HepG2 (cell line): ENCODE measurements around the gene IL1A. TPM values are rescaled to one million over a fixed set of nuclear protein-coding genes. Genes with fewer than 3 reads are reported as not detected.

Source experiments
- ATAC-seq: fragments of 200-7000 bp; cut with Tn5 transposase; 3 replicates; pipeline ENCODE4 v1.9.1; 2020; ENCODE audit warnings: mild to moderate bottlenecking, moderate library complexity
- BruUV-seq: library from RNA; stranded (reverse); fragments of 400-500 nt; replicated peaks from 2 replicates; lab custom pipeline; 2021; lab: Mats Ljungman, UMichigan
- CTCF ChIA-PET: fragments of 300-600 bp; formaldehyde crosslinking; extraction: SDS; loops from one replicate; lab custom pipeline; 2021; ENCODE audit warnings: low total read pairs, inconsistent platforms, low intra/inter-chr PET ratio; lab: Yijun Ruan, JAX
- POLR2A ChIA-PET: fragments of 350-600 bp; sonication (Branson Sonifier 250); formaldehyde crosslinking; loops from one replicate; lab custom pipeline; 2020; ENCODE audit warnings: antibody characterized with exemption, inconsistent platforms; lab: Yijun Ruan, JAX
- DNase-seq: peaks from one replicate; pipeline ENCODE4 v3.0.0-alpha.2; 2015; ENCODE audit warnings: low spot score
- FAIRE-seq: peaks from 3 replicates; lab custom pipeline; 2011; peaks lifted over from hg19 to GRCh38; lab: Jason Lieb, UNC
- H2AFZ ChIP-seq: one replicate; pipeline ENCODE4 v1.6.1; 2011; ENCODE audit warnings: low read length, inconsistent platforms
- H3K27ac ChIP-seq: fragments of 300-600 bp; 3 replicates; pipeline ENCODE4 v1.8.0; 2011; ENCODE audit warnings: mixed run types, mild to moderate bottlenecking, mixed read lengths, low read length, inconsistent platforms; ENCODE audit not compliant: insufficient read depth; ENCODE audit errors: extremely low read length
- H3K27me3 ChIP-seq, 2 experiments: fragments of 200-600 bp in 1 of 2; 2 replicates in 1 of 2; 3 replicates in 1 of 2; pipeline versions ENCODE4 v1.6.0 to v1.8.0; 2011; ENCODE audit warnings: low read length in 2 of 2, mild to moderate bottlenecking in 2 of 2, moderate library complexity in 2 of 2, inconsistent platforms in 1 of 2; ENCODE audit not compliant: insufficient read depth in 2 of 2, control insufficient read depth in 1 of 2
- H3K36me3 ChIP-seq, 2 experiments: fragments of 200-600 bp in 1 of 2; replicated peaks in 1 of 2; 2 replicates in 1 of 2; 3 replicates in 1 of 2; pipeline versions ENCODE4 v1.5.1 to v1.8.0; 2011; ENCODE audit warnings: low read length in 2 of 2, inconsistent platforms in 1 of 2; ENCODE audit not compliant: insufficient read depth in 2 of 2, control insufficient read depth in 1 of 2
- H3K4me1 ChIP-seq: 2 replicates; pipeline ENCODE4 v1.5.1; 2012; ENCODE audit warnings: low read length, inconsistent platforms; ENCODE audit not compliant: insufficient read depth
- H3K4me2 ChIP-seq: 2 replicates; pipeline ENCODE4 v1.6.0; 2011; ENCODE audit warnings: low read depth, low read length, inconsistent platforms
- H3K4me3 ChIP-seq, 3 experiments: fragments of 200-600 bp in 1 of 3; sonication (generic), shearing (Covaris generic) in 1 of 3; replicated peaks in 1 of 3; 2 replicates each; pipeline ENCODE4 v1.5.1; 2011 to 2016; ENCODE audit warnings: low read length in 3 of 3, inconsistent platforms in 2 of 3, low read depth in 2 of 3, mild to moderate bottlenecking in 2 of 3, control low read depth in 1 of 3, mixed read lengths in 1 of 3; ENCODE audit not compliant: insufficient read depth in 1 of 3
- H3K79me2 ChIP-seq: one replicate; pipeline ENCODE4 v1.6.1; 2011; ENCODE audit warnings: low read length, inconsistent platforms; ENCODE audit not compliant: insufficient read depth
- H3K9ac ChIP-seq: 2 replicates; pipeline ENCODE4 v1.6.0; 2011; ENCODE audit warnings: mild to moderate bottlenecking, low read depth, low read length, inconsistent platforms; ENCODE audit not compliant: insufficient read depth
- H3K9me3 ChIP-seq: 2 replicates; pipeline ENCODE4 v1.5.1; 2012; ENCODE audit warnings: mild to moderate bottlenecking, low read length
- H4K20me1 ChIP-seq: 2 replicates; pipeline ENCODE4 v1.6.0; 2011; ENCODE audit warnings: inconsistent platforms, mild to moderate bottlenecking, low read length, moderate library complexity; ENCODE audit not compliant: insufficient read depth
- DMAP1 ChIP-seq: IDR thresholded peaks from 2 replicates; pipeline ENCODE4 v1.6.1; 2016
- E2F5 ChIP-seq: sonication (generic); formaldehyde crosslinking; conservative IDR thresholded peaks from 2 replicates; pipeline ENCODE4 v1.4.0; 2020; ENCODE audit warnings: missing genetic modification reagents
- ELK4 ChIP-seq: sonication (generic); formaldehyde crosslinking; IDR thresholded peaks from 2 replicates; pipeline ENCODE4 v1.9.0; 2021; ENCODE audit warnings: missing genetic modification reagents, borderline replicate concordance
- ETV6 ChIP-seq: sonication (generic); formaldehyde crosslinking; conservative IDR thresholded peaks from 2 replicates; pipeline ENCODE4 v1.4.0; 2020; ENCODE audit warnings: missing genetic modification reagents
- HNRNPUL1 ChIP-seq: fragments of 200-400 bp; formaldehyde crosslinking; IDR thresholded peaks from 2 replicates; pipeline ENCODE4 v1.6.1; 2017; ENCODE audit warnings: low read depth, mild to moderate bottlenecking, low read length, moderate library complexity
- JUND ChIP-seq: sonication (generic); formaldehyde crosslinking; IDR thresholded peaks from 2 replicates; pipeline ENCODE4 v1.8.0; 2022; ENCODE audit warnings: mild to moderate bottlenecking, missing genetic modification reagents
- KAT8 ChIP-seq: IDR thresholded peaks from 2 replicates; pipeline ENCODE4 v1.6.1; 2016; ENCODE audit warnings: missing genetic modification reagents, missing compliant biosample characterization
- KLF16 ChIP-seq, 2 experiments: sonication (generic) in 1 of 2; formaldehyde crosslinking in 1 of 2; IDR thresholded peaks; 2 replicates each; pipeline versions ENCODE4 v1.6.1 to v1.8.0; 2016 to 2023; ENCODE audit warnings: missing genetic modification reagents in 2 of 2, missing compliant biosample characterization in 1 of 2
- MAFG ChIP-seq: sonication (generic); formaldehyde crosslinking; IDR thresholded peaks from 2 replicates; pipeline ENCODE4 v1.5.1; 2020; ENCODE audit warnings: mild to moderate bottlenecking, missing genetic modification reagents
- MED1 ChIP-seq: sonication (generic); formaldehyde crosslinking; IDR thresholded peaks from 2 replicates; pipeline ENCODE4 v1.4.0; 2020; ENCODE audit warnings: missing genetic modification reagents
- MTF1 ChIP-seq: sonication (generic); formaldehyde crosslinking; IDR thresholded peaks from 2 replicates; pipeline ENCODE4 v1.5.0; 2020; ENCODE audit warnings: missing genetic modification reagents
- NPAS2 ChIP-seq: sonication (generic); formaldehyde crosslinking; IDR thresholded peaks from 2 replicates; pipeline ENCODE4 v1.8.0; 2022; ENCODE audit warnings: mild to moderate bottlenecking, missing genetic modification reagents, borderline replicate concordance
- SIN3A ChIP-seq: IDR thresholded peaks from 2 replicates; pipeline ENCODE4 v1.6.1; 2011; ENCODE audit warnings: low read depth, mild to moderate bottlenecking, control low read depth, low read length, borderline replicate concordance
- SRY ChIP-seq: sonication (generic); formaldehyde crosslinking; IDR thresholded peaks from 2 replicates; pipeline ENCODE4 v1.8.0; 2022; ENCODE audit warnings: mild to moderate bottlenecking, missing genetic modification reagents
- TRIM24 ChIP-seq: sonication (generic); formaldehyde crosslinking; IDR thresholded peaks from 2 replicates; pipeline ENCODE4 v1.8.0; 2022; ENCODE audit warnings: mild to moderate bottlenecking, missing genetic modification reagents
- ZFP37 ChIP-seq: sonication (generic); formaldehyde crosslinking; IDR thresholded peaks from 2 replicates; pipeline ENCODE4 v1.4.0; 2020; ENCODE audit warnings: missing genetic modification reagents, borderline replicate concordance
- ZNF362 ChIP-seq: sonication (generic); formaldehyde crosslinking; IDR thresholded peaks from 2 replicates; pipeline ENCODE4 v1.4.0; 2020; ENCODE audit warnings: missing genetic modification reagents, mild to moderate bottlenecking, borderline replicate concordance
- ZNF484 ChIP-seq: sonication (generic); formaldehyde crosslinking; IDR thresholded peaks from 2 replicates; pipeline ENCODE4 v1.5.1; 2020; ENCODE audit warnings: mild to moderate bottlenecking, low read depth, missing genetic modification reagents, borderline replicate concordance
- ZNF619 ChIP-seq: sonication (generic); formaldehyde crosslinking; IDR thresholded peaks from 2 replicates; pipeline ENCODE4 v1.4.0; 2020; ENCODE audit warnings: mild to moderate bottlenecking, missing genetic modification reagents
- ZNF761 ChIP-seq: sonication (generic); formaldehyde crosslinking; conservative IDR thresholded peaks from 2 replicates; pipeline ENCODE4 v1.4.0; 2020; ENCODE audit warnings: mild to moderate bottlenecking, missing genetic modification reagents
- WGBS: methylation state at CpG from one replicate; pipeline ENCODE4 v1.1.6; 2017; ENCODE audit warnings: low lambda C conversion rate; 5-methylcytosine and 5-hydroxymethylcytosine counted together
- in situ Hi-C: cut with HindIII; loops from 2 replicates; pipeline ENCODE4 v1.10.0; 2017; ENCODE audit warnings: low pct_unique_long_range_greater_than_20kb; ENCODE audit not compliant: extremely low pct_ligation_motif_present
- intact Hi-C: fragments of 100-400 bp; cut with micrococcal nuclease; formaldehyde crosslinking; loops from one replicate; pipeline ENCODE4 v1.10.0; 2022; ENCODE audit not compliant: unreplicated experiment
- polyA plus RNA-seq, 8 experiments: library from polyadenylated mRNA; depleted of rRNA in 3 of 8; stranded (reverse) in 7 of 8; unstranded in 1 of 8; fragments of >200 nt; fragmentation: Illumina TruSeq in 4 of 8; extraction: Trizol in 4 of 8; gene quantifications; 2 replicates each; pipeline versions ENCODE4 v1.2.1 to v1.2.3, GENCODE V29; 2011 to 2016; ENCODE audit warnings: low read depth in 4 of 8, missing spikeins in 1 of 8, mixed read lengths in 1 of 8; ENCODE audit not compliant: insufficient read depth in 1 of 8
- total RNA-seq, 5 experiments: library from RNA; depleted of rRNA; stranded (reverse); fragments of >200 nt; fragmentation: Illumina TruSeq; extraction: Trizol; gene quantifications; 2 replicates each; pipeline ENCODE4 v1.2.3, GENCODE V29; 2016; ENCODE audit warnings: low read depth in 1 of 5

The IL1A gene
- total and polyA plus RNA-seq, 2 of the 13 experiments (the other 11 are each of a cell fraction or from before 2014, with no cell fraction given), result not detected

- Histone ChIP-seq H3K36me3 (no peaks in the 10 kb centered on the region), H3K9ac (no peak overlapping the region), H4K20me1 (no peaks in the 10 kb centered on the region), H2AFZ (no peak overlapping the region), H3K4me3 (no peak overlapping the region), H3K4me2 (no peak overlapping the region), H3K9me3 (no peaks in the 10 kb centered on the region), H3K4me1 (peaks cover 38% of the 10 kb centered on the region), H3K27me3 (no peaks in the 10 kb centered on the region), H3K79me2 (no peaks in the 10 kb centered on the region), H3K27ac (no peak overlapping the region)
- ChIA-PET CTCF (no interaction called here), POLR2A (no interaction called here)
- FAIRE-seq (no peak), DNase-seq (no peak), ATAC-seq (no peak)
- in situ Hi-C loops, result no loop called here
- no peak for TF ChIP-seq MAFG (CRISPR knock-in tag)
- TF ChIP-seq ZFP37 (CRISPR knock-in tag), result no peak
- no peak for TF ChIP-seq ZNF619 (CRISPR knock-in tag)
- no peak for TF ChIP-seq ETV6
- no peak for TF ChIP-seq JUND (CRISPR knock-in tag)
- TF ChIP-seq MED1, result no peak
- no peak for TF ChIP-seq SIN3A
- TF ChIP-seq E2F5 (CRISPR knock-in tag), result no peak
- no peak for TF ChIP-seq SRY
- no peak for TF ChIP-seq HNRNPUL1
- no peak for TF ChIP-seq TRIM24 (CRISPR knock-in tag)
- no peak for TF ChIP-seq ZNF362 (CRISPR knock-in tag)
- TF ChIP-seq NPAS2 (CRISPR knock-in tag), result no peak
- TF ChIP-seq KAT8, result no peak
- TF ChIP-seq ZNF761 (CRISPR knock-in tag), result no peak
- no peak for TF ChIP-seq ZNF484 (CRISPR knock-in tag)
- no peak for TF ChIP-seq DMAP1
- no peak for TF ChIP-seq MTF1 (CRISPR knock-in tag)
- TF ChIP-seq KLF16 (CRISPR knock-in tag; IDR thresholded peaks at IDR 0.05), result no peak
- no peak for TF ChIP-seq ELK4 (CRISPR knock-in tag)
- intact Hi-C loops, result no loop called here
- BruUV-seq, result no TSS peak
- 0% methylated on average over 1 of the region's 1 CpG for WGBS
These were observed 12.2 kb upstream of the IL1A start for GRCh38 chr2:112796486-112796885.
